ENCODE data around the gene OR6S1.

OR6S1 gene

GRCh38 chr14:20641591-20641990, at the start of gene OR6S1:
TSS of gene OR6S1 (minus strand) at chr14:20641691. CDS start at chr14:20641691, 0 bp downstream.
- no peak within 1 kb of the TSS for H3K4me2 ChIP-seq
- no peaks in the 10 kb centered on the region for H3K27me3 ChIP-seq (ENCODE audit: insufficient read depth, low read depth)
- H4K20me1 ChIP-seq (ENCODE audit: insufficient read depth): no peaks in the 10 kb centered on the region
- no peaks in the 10 kb centered on the region for H3K36me3 ChIP-seq (ENCODE audit: insufficient read depth)
- H3K79me2 ChIP-seq (ENCODE audit: insufficient read depth, low read depth): no peaks in the 10 kb centered on the region
- H3K4me3 ChIP-seq (IDR thresholded peaks at IDR 0.05; ENCODE audit: insufficient read depth, low read depth, low read length): no peak within 1 kb of the TSS
- no peak within 1 kb of the TSS for H2AFZ ChIP-seq (ENCODE audit: low read depth)
- no peak within 1 kb of the TSS for H3K9ac ChIP-seq
- no peak within 1 kb of the TSS for H3K27ac ChIP-seq
- TF ChIP-seq CTCF (conservative IDR thresholded peaks at IDR 0.05; ENCODE audit: low read depth, low read length): no peak
- no peaks in the 10 kb centered on the region for H3K4me1 ChIP-seq (ENCODE audit: low read depth, poor library complexity, severe bottlenecking)

GRCh38 chr14:20690848-20691640, 49.6 kb upstream of the OR6S1 start:
- H3K27ac ChIP-seq: no peak overlapping the region
- H4K20me1 ChIP-seq (ENCODE audit: insufficient read depth): no peaks in the 10 kb centered on the region
- H3K4me3 ChIP-seq (IDR thresholded peaks at IDR 0.05; ENCODE audit: insufficient read depth, low read depth, low read length): no peak overlapping the region
- H3K27me3 ChIP-seq (ENCODE audit: insufficient read depth, low read depth): no peaks in the 10 kb centered on the region
- no peak overlapping the region for H3K9ac ChIP-seq
- no peaks in the 10 kb centered on the region for H3K79me2 ChIP-seq (ENCODE audit: insufficient read depth, low read depth)
- peaks cover 12% of the 10 kb centered on the region for H3K4me1 ChIP-seq (ENCODE audit: low read depth, poor library complexity, severe bottlenecking)
- peak; percentile 69 for TF ChIP-seq CTCF (conservative IDR thresholded peaks at IDR 0.05; ENCODE audit: low read depth, low read length)
- peak overlapping the region; percentile 11; the same call in 1 of the 2 replicates for H3K4me2 ChIP-seq
- peak overlapping the region; percentile 35 for H2AFZ ChIP-seq (ENCODE audit: low read depth)
- H3K36me3 ChIP-seq (ENCODE audit: insufficient read depth): no peaks in the 10 kb centered on the region

- H3K4me3 ChIP-seq (IDR thresholded peaks at IDR 0.05; ENCODE audit: insufficient read depth, low read depth, low read length): no peak within 1 kb of the TSS
- no peak within 1 kb of the TSS for H3K27ac ChIP-seq
- no peaks in the 10 kb centered on the region for H3K27me3 ChIP-seq (ENCODE audit: insufficient read depth, low read depth)
- no peak within 1 kb of the TSS for H3K9ac ChIP-seq
- H3K79me2 ChIP-seq (ENCODE audit: insufficient read depth, low read depth): no peaks in the 10 kb centered on the region
- no peaks in the 10 kb centered on the region for H4K20me1 ChIP-seq (ENCODE audit: insufficient read depth)
- no peak for TF ChIP-seq CTCF (conservative IDR thresholded peaks at IDR 0.05; ENCODE audit: low read depth, low read length)
- H2AFZ ChIP-seq (ENCODE audit: low read depth): no peak within 1 kb of the TSS
- peaks cover 14% of the 10 kb centered on the region for H3K4me1 ChIP-seq (ENCODE audit: low read depth, poor library complexity, severe bottlenecking)
- no peaks in the 10 kb centered on the region for H3K36me3 ChIP-seq (ENCODE audit: insufficient read depth)
- H3K4me2 ChIP-seq: no peak within 1 kb of the TSS
These were observed 46.8 kb upstream of the OR6S1 start, which contains the start of gene ANG for GRCh38 chr14:20688167-20688839. TSS of gene ANG (plus strand) at chr14:20688764. CDS start at chr14:20693565, 4,801 bp downstream.

- H3K27ac ChIP-seq: no peak overlapping the region
- peaks cover 14% of the 10 kb centered on the region for H3K4me1 ChIP-seq (ENCODE audit: low read depth, poor library complexity, severe bottlenecking)
- no peak for TF ChIP-seq CTCF (conservative IDR thresholded peaks at IDR 0.05; ENCODE audit: low read depth, low read length)
- H3K4me2 ChIP-seq: no peak overlapping the region
- H3K4me3 ChIP-seq (IDR thresholded peaks at IDR 0.05; ENCODE audit: insufficient read depth, low read depth, low read length): no peak overlapping the region
- H2AFZ ChIP-seq (ENCODE audit: low read depth): no peak overlapping the region
- H3K9ac ChIP-seq: no peak overlapping the region
- H3K79me2 ChIP-seq (ENCODE audit: insufficient read depth, low read depth): no peaks in the 10 kb centered on the region
- H4K20me1 ChIP-seq (ENCODE audit: insufficient read depth): no peaks in the 10 kb centered on the region
- no peaks in the 10 kb centered on the region for H3K36me3 ChIP-seq (ENCODE audit: insufficient read depth)
- H3K27me3 ChIP-seq (ENCODE audit: insufficient read depth, low read depth): no peaks in the 10 kb centered on the region
These were observed 46.1 kb upstream of the OR6S1 start for GRCh38 chr14:20687362-20688166.
